GM20000 (cell line): ENCODE data around the gene SFTA2.

Experiments used
- DNase-seq: peaks from one replicate; pipeline ENCODE4 v3.0.0; 2012; ENCODE audit warnings: low spot score
- TF ChIP-seq, protein P1 (sequence below): IDR thresholded peaks from 2 replicates; pipeline ENCODE4 v1.5.1; 2012; ENCODE audit warnings: mild to moderate bottlenecking, control low read depth; ENCODE audit errors: extremely low read depth, missing control alignments

The SFTA2 gene

DNA sequence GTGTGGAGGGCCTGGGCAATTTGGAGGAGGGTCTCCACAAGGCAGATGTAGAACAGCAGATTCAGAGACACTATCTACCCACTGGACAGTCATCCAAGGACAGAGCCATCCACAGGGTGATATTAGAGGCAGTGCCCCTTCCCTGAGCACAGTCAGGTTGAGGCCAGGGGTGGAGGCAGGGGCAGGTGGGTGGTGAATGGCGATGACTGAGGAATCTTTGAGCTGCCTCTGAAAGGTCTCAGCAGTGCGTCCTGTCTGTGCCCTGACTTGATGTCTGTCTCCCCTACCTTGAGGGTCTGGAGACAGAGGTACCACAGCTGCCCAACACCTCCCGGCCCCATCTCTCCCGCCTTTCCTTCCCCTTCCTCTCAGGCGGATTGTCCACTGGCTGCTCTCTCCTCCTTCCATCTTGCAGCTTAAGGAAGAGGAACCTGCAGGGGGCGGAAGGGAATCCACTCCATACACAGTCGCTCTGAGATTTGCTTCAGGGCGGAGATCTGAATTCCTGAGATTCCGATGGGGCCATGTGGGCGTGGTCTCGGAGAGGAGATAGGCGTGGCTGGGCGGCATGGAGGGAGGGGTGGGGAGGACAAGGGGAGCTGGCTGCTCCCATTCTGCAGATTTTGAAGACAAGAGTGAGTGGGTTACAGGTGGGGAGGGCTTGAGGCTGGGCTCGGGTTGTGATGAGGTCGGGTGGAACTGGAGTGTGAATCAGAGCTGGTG, 10.5 kb upstream of the SFTA2 start:
- TF ChIP-seq, protein P1, sequence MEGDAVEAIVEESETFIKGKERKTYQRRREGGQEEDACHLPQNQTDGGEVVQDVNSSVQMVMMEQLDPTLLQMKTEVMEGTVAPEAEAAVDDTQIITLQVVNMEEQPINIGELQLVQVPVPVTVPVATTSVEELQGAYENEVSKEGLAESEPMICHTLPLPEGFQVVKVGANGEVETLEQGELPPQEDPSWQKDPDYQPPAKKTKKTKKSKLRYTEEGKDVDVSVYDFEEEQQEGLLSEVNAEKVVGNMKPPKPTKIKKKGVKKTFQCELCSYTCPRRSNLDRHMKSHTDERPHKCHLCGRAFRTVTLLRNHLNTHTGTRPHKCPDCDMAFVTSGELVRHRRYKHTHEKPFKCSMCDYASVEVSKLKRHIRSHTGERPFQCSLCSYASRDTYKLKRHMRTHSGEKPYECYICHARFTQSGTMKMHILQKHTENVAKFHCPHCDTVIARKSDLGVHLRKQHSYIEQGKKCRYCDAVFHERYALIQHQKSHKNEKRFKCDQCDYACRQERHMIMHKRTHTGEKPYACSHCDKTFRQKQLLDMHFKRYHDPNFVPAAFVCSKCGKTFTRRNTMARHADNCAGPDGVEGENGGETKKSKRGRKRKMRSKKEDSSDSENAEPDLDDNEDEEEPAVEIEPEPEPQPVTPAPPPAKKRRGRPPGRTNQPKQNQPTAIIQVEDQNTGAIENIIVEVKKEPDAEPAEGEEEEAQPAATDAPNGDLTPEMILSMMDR, result no peak
- no peak for DNase-seq

DNA sequence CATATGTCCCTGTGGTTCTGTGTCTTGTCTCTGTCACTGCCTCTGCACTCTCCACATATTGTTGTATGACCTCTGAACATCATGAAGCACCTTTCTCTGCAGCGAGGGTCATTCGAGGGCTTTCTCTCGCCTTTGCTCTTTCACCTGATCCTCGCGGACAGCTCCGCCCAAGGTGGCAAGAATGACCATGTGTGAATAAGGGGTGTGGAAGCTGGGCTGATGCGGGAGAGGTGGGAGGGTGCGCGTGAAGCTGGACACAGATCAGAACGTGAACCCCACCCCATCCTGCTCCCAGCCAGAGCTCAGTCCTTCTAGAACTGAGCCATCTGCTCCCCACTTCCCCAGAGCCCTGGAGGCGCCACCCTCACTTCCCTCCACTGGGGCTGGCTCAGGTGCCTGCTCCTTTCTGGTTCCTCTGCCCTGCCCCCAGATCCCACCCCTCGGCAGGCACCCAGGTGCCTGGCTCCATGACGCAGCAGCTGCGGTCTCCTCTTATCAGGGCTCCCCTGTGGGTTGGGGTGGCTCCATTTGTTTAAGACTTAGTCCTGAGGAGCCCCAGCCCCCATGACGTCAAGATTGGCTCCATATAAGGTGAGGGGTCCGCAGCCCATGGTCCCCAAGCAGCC, 8.5 kb upstream of the SFTA2 start, which contains the start of gene MUCL3:
MUCL3 (plus strand) TSS at position 613 of the 626 bp plus-strand sequence. CDS start 27 bp downstream, outside the sequence.
- TF ChIP-seq, protein P1, result no peak
- DNase-seq, result no peak

DNA sequence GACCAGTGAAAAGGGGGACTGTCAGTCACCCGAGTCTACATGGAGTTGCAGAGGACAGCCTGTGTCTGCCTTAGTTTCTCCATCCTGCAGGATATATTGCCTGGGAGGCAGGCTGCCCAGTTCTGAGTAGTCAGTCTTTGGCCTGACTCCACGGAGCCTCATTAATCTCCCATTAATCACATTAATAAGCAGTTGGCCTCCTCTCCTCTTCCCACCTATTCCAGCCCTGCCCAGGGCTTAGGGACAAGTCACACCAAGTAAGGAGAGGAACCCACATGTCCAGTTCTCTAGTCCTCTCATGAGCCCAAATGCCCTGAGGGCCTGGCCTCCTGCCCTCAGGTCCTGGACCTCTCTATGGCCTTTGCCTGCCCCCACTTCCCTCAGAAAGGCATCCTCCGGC, 7.5 kb upstream of the SFTA2 start:
- TF ChIP-seq, protein P1, result no peak
- no peak for DNase-seq

DNA sequence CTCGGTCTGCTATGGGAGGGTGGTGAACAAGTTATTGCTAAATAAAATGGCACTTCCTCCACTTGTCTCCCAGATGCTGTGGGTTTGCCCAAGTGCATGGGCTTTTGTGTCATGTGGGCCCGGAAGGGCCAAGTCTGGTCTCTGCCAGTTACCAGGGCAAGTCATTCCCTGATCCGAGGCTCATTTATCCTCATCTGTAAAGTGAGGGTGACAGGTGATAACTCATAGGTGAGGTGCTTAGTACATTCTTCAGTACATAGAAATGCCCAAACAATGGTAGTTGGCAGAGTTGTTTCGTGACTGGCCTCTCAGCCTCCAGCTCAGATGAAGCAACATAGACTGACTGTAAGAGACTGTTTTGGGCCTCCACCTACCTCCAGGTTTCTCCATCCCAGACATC, 6.8 kb upstream of the SFTA2 start:
- TF ChIP-seq, protein P1, result no peak
- no peak for DNase-seq

DNA sequence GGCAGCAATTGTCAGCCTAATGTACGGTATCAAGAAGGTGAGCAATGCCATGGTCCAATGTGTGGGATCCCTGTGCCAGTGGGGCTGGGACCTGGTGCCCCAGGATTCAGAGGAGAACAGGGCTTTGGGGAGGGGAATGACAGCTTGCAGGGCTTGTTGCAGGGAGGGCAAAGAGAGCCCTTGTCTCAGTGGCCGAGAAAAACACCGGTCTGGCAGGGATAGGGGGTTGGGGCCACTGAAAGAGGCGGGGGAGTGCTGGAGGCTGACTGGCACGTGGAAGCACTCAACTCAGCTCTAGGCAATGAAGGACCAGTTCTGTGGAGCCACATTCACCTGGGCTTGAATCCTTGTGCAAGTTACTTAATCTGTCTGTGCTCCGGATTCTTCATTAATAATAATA, 5.3 kb upstream of the SFTA2 start:
- TF ChIP-seq, protein P1, result no peak
- no peak for DNase-seq

DNA sequence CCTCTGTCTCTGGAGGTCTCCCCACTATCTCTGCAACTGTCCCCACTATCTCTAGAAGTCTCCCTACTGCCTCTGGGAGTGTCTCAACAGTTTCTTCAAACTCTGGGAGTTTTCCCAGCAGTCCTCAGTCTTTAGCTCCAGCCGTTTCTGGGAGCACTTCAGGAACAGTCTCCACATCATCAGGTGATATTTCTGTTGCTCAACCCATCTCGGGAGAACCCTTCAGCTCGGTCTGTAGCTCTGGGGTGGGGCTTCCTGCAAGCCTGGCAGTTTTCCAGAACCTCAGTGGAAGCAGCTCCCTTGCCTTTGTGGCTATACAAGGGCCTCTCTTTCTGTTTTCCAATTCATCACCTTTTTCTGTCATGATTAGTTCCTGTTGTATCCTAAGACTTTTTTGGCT, 3.0 kb upstream of the SFTA2 start:
- no peak for DNase-seq
- TF ChIP-seq, protein P1, result no peak

DNA sequence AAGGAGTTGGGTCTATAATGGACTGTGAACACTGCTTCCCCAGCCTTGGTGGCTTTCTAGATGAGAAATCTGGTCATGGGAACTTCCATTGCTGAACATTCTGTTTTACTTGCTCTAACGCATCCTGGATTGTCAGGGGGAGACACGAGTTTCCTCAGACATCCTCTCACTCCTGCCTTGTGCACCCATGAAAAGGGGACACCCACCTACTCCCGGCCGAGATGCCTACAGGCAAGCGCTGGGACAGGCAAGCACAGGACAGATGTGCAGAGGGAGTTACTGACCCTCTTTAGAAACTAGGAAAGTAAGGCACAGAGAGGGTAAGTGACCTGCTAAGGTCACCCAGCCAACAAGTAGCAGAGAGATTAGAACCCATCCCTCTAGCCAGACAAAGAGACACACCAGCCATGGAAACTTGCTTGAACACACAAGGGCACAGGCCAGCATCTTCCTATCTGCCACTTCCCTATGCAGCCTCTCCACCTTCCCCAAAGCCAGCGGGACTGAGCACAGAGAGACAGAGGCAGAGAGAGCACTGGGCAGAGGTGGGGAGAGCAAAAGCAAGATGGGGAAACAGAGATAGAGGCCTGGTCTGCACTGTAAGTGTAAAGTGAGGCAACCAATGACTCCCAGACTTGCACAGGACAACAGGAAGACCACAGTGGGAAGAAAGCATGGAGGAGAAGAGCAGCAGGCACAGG, 845 bp upstream of the SFTA2 start:
- no peak for DNase-seq
- TF ChIP-seq, protein P1, result no peak
